GM21737 (cell line): Measurements from ENCODE around the gene CCDC169.
"Not testable (repeated sequence)": the region's sequence is repeated elsewhere in the genome, so short reads cannot be mapped to it uniquely, and the experiment has no call there.

ENCODE experiments used
- ATAC-seq: cut with Tn5 transposase; IDR thresholded peaks from one replicate; pipeline ENCODE4 v1.9.1; 2021; ENCODE audit warnings: mild to moderate bottlenecking, moderate library complexity; ENCODE audit not compliant: unreplicated experiment

CCDC169 gene

DNA sequence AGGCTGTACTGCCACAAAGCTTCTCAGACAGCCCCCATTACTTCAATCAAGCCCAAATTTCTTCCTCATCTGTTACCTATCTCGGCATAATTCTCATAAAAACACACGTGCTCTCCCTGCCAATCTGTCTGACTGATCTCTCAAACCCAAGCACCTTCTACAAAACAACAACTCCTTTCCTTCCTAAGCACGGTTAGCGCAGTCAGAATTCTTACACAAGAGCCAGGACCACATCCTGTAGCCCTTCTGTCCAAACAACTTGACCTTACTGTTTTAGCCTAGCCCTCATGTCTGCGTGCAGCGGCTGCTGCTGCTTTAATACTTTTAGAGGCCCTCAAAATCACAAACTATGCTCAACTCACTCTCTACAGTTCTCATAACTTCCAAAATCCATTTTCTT lies 22.2 kb upstream of the CCDC169 start:
- not testable (repeated sequence) for ATAC-seq

DNA sequence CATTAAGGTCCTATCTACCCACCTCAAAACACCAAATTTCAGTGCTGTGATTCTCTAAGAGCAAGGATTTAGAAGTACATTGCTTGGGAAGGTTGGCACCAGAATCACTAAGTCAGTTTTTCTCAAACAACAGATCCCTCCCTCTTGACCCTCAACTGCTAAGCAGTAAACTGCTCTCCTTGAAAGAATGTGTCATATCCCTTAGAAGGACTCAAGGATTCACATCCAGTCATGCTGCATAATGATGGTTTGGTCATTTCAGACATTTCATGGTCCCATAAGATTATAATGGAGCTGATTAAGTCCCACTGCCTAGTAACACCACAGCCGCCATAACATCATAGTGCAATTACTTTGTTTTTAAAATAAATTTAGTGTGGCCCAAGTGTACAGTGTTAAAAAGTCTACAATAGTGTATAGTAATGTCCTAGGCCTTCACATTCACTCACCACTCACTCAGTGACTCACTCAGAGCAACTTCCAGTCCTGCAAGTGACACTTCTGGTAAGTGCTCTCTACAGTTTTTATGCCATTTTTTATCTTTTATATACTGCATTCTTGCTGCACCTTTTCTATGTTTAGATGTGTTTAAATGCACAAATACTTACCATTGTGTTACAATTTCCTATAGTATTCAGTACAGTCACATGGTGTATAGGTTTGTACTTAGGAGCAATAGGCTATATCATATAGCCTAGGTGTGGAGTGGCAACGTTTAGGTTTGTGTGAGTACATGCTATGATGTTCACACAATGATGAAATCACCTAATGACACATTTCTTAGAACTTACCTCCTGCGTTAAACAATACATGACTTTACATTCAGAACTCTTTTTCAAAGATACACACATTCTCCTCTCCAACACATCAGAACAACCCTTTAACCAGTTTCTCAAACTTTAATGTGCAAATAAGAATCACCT lies 15.7 kb upstream of the CCDC169 start:
- no peak for ATAC-seq

DNA sequence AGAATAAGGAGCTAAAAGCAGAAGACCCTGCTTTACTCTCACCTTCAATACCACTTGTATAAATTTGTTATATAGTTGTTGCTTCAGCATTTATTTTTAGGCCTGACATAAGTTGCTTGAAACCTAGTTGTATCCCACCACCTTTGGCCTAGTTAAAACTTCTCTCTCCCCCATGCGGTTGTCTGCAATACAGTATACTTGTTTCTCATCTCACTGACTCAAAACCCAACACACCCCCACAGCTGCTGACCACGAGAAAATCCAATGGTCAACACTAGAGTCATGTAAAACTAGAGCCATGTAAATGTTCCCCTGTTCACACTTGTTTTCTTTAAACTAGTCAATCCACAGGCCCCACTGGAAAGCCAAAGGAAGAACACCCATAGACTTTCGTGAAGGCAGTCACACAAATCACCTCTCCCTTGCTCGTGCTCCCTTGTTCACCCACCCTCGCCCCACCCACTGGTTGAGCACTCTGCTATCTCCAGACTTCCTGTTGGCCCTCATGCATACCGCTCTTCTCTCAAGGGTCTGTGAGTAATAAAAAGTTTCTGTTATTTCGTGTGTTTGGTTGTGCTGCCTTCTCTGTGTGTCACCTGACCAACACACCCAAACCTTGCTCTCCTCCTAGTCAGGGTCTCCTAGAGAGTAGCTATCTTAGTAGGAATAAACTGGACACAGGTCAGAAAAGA lies 12.9 kb upstream of the CCDC169 start:
- no peak for ATAC-seq

DNA sequence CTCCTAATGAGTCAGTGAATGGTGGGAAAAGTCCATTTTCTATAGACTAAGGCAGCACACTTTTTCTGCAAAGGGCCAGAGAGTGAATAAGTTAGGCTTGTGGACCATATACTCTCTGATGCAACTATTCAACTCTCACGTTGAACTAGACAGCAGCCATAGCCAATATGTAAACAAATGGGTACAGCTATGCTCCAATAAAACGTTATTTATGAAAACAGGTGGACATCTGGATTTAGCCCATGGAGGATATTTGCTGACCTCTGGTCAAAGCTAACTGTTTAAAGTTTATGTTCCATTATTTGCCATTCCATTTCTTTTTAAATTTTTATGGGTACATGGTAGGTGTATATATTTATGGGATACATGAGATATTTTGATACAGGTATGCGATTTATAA lies 4.7 kb upstream of the CCDC169 start:
- ATAC-seq, result no peak

- not testable (repeated sequence) for ATAC-seq
Measured at GRCh38 chr13:36299469-36299868, 1.9 kb upstream of the CCDC169 start.

DNA sequence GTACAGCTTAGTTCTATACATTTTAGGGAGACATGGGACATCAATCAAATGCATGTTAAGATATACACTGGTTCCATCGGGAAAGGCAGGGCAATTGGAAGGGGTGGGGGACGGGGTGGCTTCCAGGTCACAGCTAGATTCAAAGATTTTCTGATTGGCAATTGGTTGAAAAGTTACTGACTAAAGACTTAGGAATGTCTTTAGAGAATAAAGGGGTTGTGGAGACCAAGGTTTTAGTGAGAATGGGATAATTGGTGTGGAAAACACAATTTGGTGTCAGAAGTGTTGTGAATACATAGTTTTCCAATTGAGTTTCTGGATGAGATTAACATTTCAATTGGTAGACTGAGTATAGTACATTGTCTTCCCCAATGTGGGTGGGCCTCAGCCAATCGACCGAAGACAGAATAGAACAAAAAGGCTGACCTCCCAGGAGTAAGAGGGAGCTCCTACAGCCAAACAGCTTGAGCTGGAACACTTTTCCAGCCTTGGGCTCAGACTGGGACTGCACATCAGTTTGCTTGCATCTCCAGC lies 988 bp upstream of the CCDC169 start:
- ATAC-seq, result no peak

- ATAC-seq, result no peak
Measured at GRCh38 chr13:36294096-36294495, 3.5 kb downstream of the CCDC169 start.

GRCh38 chr13:36293497-36293896 lies 4.1 kb downstream of the CCDC169 start:
- ATAC-seq, result no peak

GRCh38 chr13:36288794-36289391 lies 8.7 kb downstream of the CCDC169 start:
- no peak for ATAC-seq

- no peak for ATAC-seq
Measured at GRCh38 chr13:36286006-36286405, 11.6 kb downstream of the CCDC169 start.

- ATAC-seq, result no peak
Measured at GRCh38 chr13:36282821-36283432, 14.7 kb downstream of the CCDC169 start.

DNA sequence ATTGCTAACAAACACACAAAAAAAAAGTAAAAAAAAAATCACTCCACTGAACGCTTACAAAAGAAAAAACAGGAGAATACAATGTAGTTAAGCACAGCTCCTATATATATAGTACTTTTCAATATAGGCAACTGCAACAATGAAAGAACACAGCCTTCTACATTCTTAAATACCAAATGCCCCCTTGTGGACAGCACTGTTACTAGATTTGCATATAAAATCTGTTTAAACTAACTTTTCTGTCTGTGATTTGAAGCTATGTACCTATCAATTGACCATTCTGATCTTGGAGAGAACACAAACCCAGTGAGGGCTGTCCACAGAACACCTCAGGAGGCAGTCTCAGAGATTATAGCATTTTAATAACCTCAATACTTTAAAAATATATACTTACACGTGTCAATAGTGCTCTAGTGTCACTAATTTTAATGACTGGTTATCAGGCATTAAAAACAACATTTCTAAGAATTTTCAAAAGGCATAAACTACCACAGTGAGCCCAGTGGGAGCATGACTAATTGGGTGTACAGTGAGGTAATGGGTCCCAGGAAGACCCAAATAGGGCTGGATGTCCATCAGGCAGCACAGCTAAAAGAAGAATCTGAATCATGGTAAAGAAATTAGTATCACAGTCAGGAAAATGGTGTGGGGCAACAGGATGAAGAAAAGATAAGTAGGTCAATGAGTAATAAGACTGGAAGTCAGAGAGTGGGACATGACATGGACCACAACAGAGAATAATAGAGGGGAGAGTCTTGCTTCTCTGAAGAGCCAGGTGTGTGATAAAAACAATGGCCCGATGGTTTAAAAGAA lies 22.2 kb downstream of the CCDC169 start:
- ATAC-seq, result no peak

DNA sequence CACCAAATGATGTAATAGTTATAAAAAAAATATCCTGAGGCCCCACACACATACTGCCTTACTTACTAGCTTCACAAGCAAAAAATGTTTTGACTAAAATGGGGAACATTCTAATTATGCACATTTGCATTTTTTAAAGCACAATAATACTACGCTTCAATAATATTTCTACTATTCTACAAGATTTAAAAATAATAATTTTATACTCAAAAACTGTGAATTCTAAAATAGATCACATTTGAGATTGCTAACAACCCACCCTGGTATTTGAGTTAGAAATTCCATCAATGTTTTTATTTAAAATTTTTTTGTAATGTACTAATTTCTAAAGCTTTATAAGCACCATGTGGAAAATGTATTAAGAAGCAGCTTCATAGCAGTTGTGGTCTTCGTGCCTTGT lies 24.2 kb downstream of the CCDC169 start:
- no peak for ATAC-seq

GRCh38 chr13:36261976-36262375 lies 35.6 kb downstream of the CCDC169 start:
- ATAC-seq, result no peak

DNA sequence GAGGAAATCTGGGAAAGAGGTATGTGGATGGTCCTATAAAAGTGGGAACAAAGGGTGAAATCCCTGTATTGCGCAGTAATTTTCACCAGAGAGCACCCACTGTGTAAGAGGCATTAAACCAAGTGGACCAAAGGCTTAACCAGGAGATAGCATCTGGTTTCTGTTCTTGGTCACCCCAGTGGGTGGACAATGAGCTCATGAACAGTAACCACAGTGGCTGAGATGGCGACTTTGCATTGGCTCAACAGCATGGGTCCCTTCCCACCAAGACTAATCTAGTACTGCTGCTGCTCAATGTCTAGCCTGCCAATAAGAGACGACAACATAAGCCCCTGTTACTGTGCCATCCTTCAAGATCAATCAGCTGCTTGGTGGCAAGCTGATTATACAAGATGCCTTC lies 36.6 kb downstream of the CCDC169 start:
- ATAC-seq, result no peak

- no peak for ATAC-seq
Measured at GRCh38 chr13:36259361-36260137, 38.1 kb downstream of the CCDC169 start.

- no peak for ATAC-seq
Measured at GRCh38 chr13:36258831-36259230, 38.8 kb downstream of the CCDC169 start.

GRCh38 chr13:36251526-36251925 lies 46.1 kb downstream of the CCDC169 start:
- ATAC-seq, result no peak

DNA sequence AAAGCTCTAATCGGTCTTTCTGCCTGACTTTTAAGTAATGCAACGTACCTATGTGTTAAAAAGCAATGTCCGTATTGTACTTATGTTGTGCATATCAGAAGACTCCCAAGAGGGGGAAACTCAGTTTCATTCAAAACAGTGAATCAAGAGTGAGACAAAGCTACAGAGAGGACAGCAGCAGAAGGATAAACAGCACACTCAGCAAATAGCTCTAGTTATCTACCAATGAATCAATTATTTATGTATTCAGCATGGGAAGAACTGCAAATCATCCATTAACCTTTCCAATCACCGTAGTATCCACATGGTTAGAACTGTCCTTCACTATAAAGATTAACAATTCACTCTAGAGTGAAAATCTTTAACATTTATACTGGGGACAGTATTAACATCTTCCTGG lies 46.6 kb downstream of the CCDC169 start:
- ATAC-seq, result no peak
